SK-N-SH (cell line): ENCODE data around the gene CAPN10. TPM values are rescaled to one million over a fixed set of nuclear protein-coding genes. Genes with fewer than 3 reads are reported as not detected.

Experiments used
- CTCF ChIA-PET: fragments of 300-600, 350-600 bp; formaldehyde crosslinking; extraction: SDS; loops from one replicate; lab custom pipeline; 2021; lab: Yijun Ruan, JAX
- POLR2A ChIA-PET: fragments of 350-600 bp; sonication (Branson Sonifier 250); formaldehyde crosslinking; extraction: SDS; loops from one replicate; lab custom pipeline; 2020; ENCODE audit warnings: antibody characterized with exemption, inconsistent platforms; lab: Yijun Ruan, JAX
- DNase-seq: peaks from one replicate; pipeline ENCODE4 v3.0.0; 2012
- H2AFZ ChIP-seq: fragments of 200-600 bp; sonication (generic); 2 replicates; pipeline ENCODE4 v1.8.1; 2016; ENCODE audit warnings: antibody characterized with exemption, mild to moderate bottlenecking, low read depth
- H3F3A ChIP-seq: fragments of 200-600 bp; sonication (generic); replicated peaks from 2 replicates; pipeline ENCODE3; 2016; ENCODE audit warnings: antibody characterized with exemption, mild to moderate bottlenecking; ENCODE audit not compliant: insufficient read depth
- H3K27ac ChIP-seq, 2 experiments: fragments of 200-500 bp in 1 of 2; fragments of 200-600 bp in 1 of 2; sonication (Bioruptor generic) in 1 of 2; sonication (generic), shearing (Covaris generic) in 1 of 2; 2 replicates each; pipeline versions ENCODE4 v1.5.1 to v1.6.1; 2014 to 2016; ENCODE audit warnings: low read depth in 2 of 2, inconsistent platforms in 1 of 2, low read length in 1 of 2, mild to moderate bottlenecking in 1 of 2, mixed read lengths in 1 of 2
- H3K27me3 ChIP-seq: fragments of 200-600 bp; sonication (generic), shearing (Covaris generic); 2 replicates; pipeline ENCODE4 v1.6.1; 2016; ENCODE audit warnings: mixed run types; ENCODE audit not compliant: insufficient read depth
- H3K36me3 ChIP-seq, 2 experiments: fragments of 200-500 bp in 1 of 2; fragments of 200-600 bp in 1 of 2; sonication (Bioruptor generic) in 1 of 2; sonication (generic) in 1 of 2; replicated peaks in 1 of 2; 2 replicates each; pipeline versions ENCODE3 to v1.5.1; 2014 to 2016; ENCODE audit warnings: low read length in 1 of 2, mild to moderate bottlenecking in 1 of 2; ENCODE audit not compliant: insufficient read depth in 2 of 2, control insufficient read depth in 1 of 2
- H3K4me1 ChIP-seq, 2 experiments: fragments of 200-500 bp in 1 of 2; fragments of 200-600 bp in 1 of 2; sonication (Bioruptor generic) in 1 of 2; sonication (generic), shearing (Covaris generic) in 1 of 2; 2 replicates each; pipeline versions ENCODE4 v1.5.1 to v1.6.1; 2014 to 2016; ENCODE audit warnings: low read depth in 1 of 2, low read length in 1 of 2, mixed run types in 1 of 2; ENCODE audit not compliant: insufficient read depth in 2 of 2, control insufficient read depth in 1 of 2
- H3K4me2 ChIP-seq: fragments of 200-600 bp; sonication (generic), shearing (Covaris generic); 2 replicates; pipeline ENCODE4 v1.6.1; 2017; ENCODE audit warnings: mixed run types
- H3K4me3 ChIP-seq, 2 experiments: fragments of 200-500 bp in 1 of 2; fragments of 200-600 bp in 1 of 2; sonication (Bioruptor generic) in 1 of 2; sonication (generic), shearing (Covaris generic) in 1 of 2; 2 replicates each; pipeline versions ENCODE4 v1.5.1 to v1.8.1; 2014 to 2016; ENCODE audit warnings: low read depth in 2 of 2, inconsistent platforms in 1 of 2, low read length in 1 of 2, mild to moderate bottlenecking in 1 of 2, mixed read lengths in 1 of 2, moderate library complexity in 1 of 2
- H3K79me2 ChIP-seq: fragments of 200-600 bp; sonication (generic); 2 replicates; pipeline ENCODE4 v1.8.1; 2017; ENCODE audit warnings: mild to moderate bottlenecking; ENCODE audit not compliant: insufficient read depth
- H3K9ac ChIP-seq: fragments of 200-600 bp; sonication (generic); 2 replicates; pipeline ENCODE4 v1.6.1; 2017; ENCODE audit warnings: mixed run types
- H3K9me2 ChIP-seq: fragments of 200-600 bp; sonication (generic); 2 replicates; pipeline ENCODE4 v1.6.1; 2017; ENCODE audit warnings: mixed run types
- H3K9me3 ChIP-seq: fragments of 200-600 bp; sonication (generic); 2 replicates; pipeline ENCODE4 v1.6.1; 2017; ENCODE audit warnings: mixed run types, mild to moderate bottlenecking, moderate library complexity
- H4K20me1 ChIP-seq: fragments of 200-600 bp; sonication (generic); 2 replicates; pipeline ENCODE4 v1.6.1; 2017; ENCODE audit warnings: mild to moderate bottlenecking, mixed run types; ENCODE audit not compliant: insufficient read depth
- FOXJ3 ChIP-seq: sonication (generic); formaldehyde crosslinking; IDR thresholded peaks from 2 replicates; pipeline ENCODE4 v1.5.1; 2020; ENCODE audit warnings: mild to moderate bottlenecking, missing genetic modification reagents
- GABPA ChIP-seq: IDR thresholded peaks from 2 replicates; pipeline ENCODE4 v1.4.0; 2012; ENCODE audit warnings: low read depth, mild to moderate bottlenecking
- GATA2 ChIP-seq: sonication (generic); formaldehyde crosslinking; IDR thresholded peaks from 2 replicates; pipeline ENCODE4 v1.5.0; 2020; ENCODE audit warnings: mild to moderate bottlenecking, missing genetic modification reagents
- JUND ChIP-seq: IDR thresholded peaks from 2 replicates; pipeline ENCODE4 v1.4.0; 2012
- RAD21 ChIP-seq: IDR thresholded peaks from 2 replicates; pipeline ENCODE4 v1.6.1; 2012; ENCODE audit warnings: mild to moderate bottlenecking, low read length
- RCOR1 ChIP-seq: fragments of 150-350 bp; IDR thresholded peaks from 2 replicates; pipeline ENCODE4 v1.6.1; 2017; ENCODE audit warnings: antibody characterized with exemption, low read length
- RXRA ChIP-seq: IDR thresholded peaks from 2 replicates; pipeline ENCODE4 v1.4.0; 2012; ENCODE audit warnings: low read depth, mild to moderate bottlenecking, borderline replicate concordance
- WGBS: methylation state at CpG from one replicate; pipeline ENCODE4 v1.1.6; 2017; ENCODE audit warnings: low lambda C conversion rate; 5-methylcytosine and 5-hydroxymethylcytosine counted together
- polyA plus RNA-seq, 3 experiments: library from polyadenylated mRNA; depleted of rRNA; stranded (reverse); fragments of >200 nt; gene quantifications; 2 replicates each; pipeline ENCODE4 v1.2.3, GENCODE V29; 2012
- TF ChIP-seq, protein P1 (sequence below): fragments of 200-600 bp; sonication (generic); IDR thresholded peaks from 2 replicates; pipeline ENCODE4 v1.6.1; 2017; ENCODE audit warnings: antibody characterized with exemption, mild to moderate bottlenecking, moderate library complexity
- TF ChIP-seq, protein P2 (sequence below): IDR thresholded peaks from 2 replicates; pipeline ENCODE4 v1.4.0; 2012; ENCODE audit warnings: low read depth, borderline replicate concordance
- TF ChIP-seq, protein P3 (sequence below): IDR thresholded peaks from 2 replicates; pipeline ENCODE4 v1.4.0; 2012; ENCODE audit warnings: low read depth

Gene CAPN10
- polyA plus RNA-seq, 1 of the 3 experiments (the other 2 are of a cell fraction), result 24.0 TPM

DNA sequence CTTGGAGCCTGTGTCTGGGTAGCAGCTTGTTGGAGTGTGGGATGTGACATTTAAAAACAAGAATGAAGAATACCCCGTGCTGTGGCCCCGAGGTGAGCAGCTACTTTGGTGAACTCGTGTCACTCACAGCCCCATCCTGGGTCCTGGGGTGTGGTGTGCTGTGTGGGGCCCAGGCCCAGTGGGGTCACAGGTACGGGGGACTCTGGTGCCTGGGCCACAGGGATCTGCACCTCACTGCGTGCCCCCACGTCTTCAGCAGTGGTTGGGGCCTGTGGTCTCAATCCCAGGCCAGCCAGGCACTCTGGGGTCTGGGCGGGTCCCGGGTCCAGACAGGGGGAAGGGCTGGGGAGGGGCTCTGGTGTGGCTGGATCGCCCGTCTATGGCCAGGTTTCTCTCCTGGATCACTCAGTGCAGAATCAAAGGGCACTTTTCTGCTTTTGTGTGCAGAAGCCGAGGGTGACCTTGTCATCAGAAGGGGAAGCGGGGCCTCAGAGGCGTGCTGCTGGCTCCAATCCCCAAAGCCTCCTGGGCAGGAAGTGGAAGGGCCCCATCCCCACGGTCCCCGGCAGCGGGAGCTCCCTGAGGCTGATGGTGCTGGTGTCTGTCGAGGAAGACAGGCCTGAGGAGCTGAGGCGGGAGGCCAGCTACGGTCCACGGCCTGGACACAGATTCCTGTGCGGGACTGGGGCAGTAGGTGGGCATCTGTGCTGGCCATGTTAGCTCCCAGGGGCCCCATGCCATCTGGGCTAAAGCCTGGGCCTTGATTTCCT is 40.2 kb downstream of the CAPN10 start:
- peak; percentile 56 for DNase-seq
- Histone ChIP-seq H3K36me3 (no peaks in the 10 kb centered on the region), H3K4me1 (peaks cover 0 to 25% of the 10 kb centered on the region in 2 experiments; a peak in 1 of 4 replicates), H3K9me2 (no peaks in the 10 kb centered on the region), H3K27ac (no peak overlapping the region), H3K4me2 (no peak overlapping the region), H3K4me3 (no peak overlapping the region), H3K27me3 (no peaks in the 10 kb centered on the region), H3F3A (no peaks in the 10 kb centered on the region), H2AFZ (no peak overlapping the region), H3K9me3 (no peaks in the 10 kb centered on the region), H3K9ac (no peak overlapping the region), H3K79me2 (no peaks in the 10 kb centered on the region), H4K20me1 (no peaks in the 10 kb centered on the region)
- TF ChIP-seq FOXJ3 (CRISPR knock-in tag), result no peak
- ChIA-PET CTCF (no interaction called here), POLR2A (interaction anchor here (0.6 kb wide), 1 partner anchor 23 kb away, joined by 3 read pairs; no protein-coding TSS in a partner anchor)
- WGBS, result 77% methylated on average over 14 of the region's 21 CpGs

DNA sequence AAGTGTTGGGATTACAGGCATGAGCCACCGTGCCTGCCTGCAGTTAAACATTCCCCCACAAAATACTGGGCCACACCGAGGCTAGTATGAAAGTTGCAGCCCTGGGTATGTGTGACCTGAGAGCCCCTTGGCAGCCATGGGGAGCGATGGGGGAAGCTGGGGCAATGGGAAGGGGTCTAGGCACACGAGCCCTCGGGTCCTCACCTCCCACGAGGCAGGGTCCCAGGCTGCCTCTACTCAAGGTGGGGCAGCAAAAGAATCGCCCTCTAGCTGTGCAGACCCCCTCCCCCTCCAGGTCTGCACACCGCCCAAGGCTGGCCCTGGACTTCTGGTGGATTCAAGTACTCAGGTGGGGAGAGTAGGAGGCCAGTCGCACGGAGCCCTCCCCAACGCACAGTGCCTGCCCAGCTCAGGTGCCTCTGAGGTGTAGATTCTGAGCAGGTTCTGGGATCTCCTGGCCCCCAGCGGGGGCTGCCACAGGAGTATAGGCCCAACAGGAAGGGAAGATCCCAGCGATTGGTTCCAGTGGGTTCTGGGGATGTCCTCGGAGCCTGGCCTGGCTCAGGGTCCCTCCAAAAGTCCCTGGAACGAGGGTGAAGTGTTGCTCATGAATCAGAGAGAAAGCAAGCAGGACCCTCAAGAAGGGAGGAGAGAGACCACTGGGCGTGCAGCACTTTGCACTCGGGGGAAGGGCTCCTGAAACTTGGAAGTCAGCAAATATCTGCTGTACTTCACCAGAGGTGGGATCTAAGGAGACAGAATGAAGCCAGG is 41.4 kb downstream of the CAPN10 start:
- peak; percentile 20 for DNase-seq
- no peaks in the 10 kb centered on the region for H3K27me3 ChIP-seq
- no peaks in the 10 kb centered on the region for H3K9me2 ChIP-seq
- ChIA-PET POLR2A (no interaction called here), CTCF (no interaction called here)
- no peak overlapping the region for H3K27ac ChIP-seq
- H3K4me2 ChIP-seq, result no peak overlapping the region
- no peaks in the 10 kb centered on the region for H3K36me3 ChIP-seq
- no peaks in the 10 kb centered on the region for H3K79me2 ChIP-seq
- no peaks in the 10 kb centered on the region for H3F3A ChIP-seq
- H2AFZ ChIP-seq, result no peak overlapping the region
- peaks cover 0 to 14% of the 10 kb centered on the region in 2 experiments; a peak in 1 of 4 replicates for H3K4me1 ChIP-seq
- no peaks in the 10 kb centered on the region for H4K20me1 ChIP-seq
- H3K9ac ChIP-seq, result no peak overlapping the region
- TF ChIP-seq, protein P1, sequence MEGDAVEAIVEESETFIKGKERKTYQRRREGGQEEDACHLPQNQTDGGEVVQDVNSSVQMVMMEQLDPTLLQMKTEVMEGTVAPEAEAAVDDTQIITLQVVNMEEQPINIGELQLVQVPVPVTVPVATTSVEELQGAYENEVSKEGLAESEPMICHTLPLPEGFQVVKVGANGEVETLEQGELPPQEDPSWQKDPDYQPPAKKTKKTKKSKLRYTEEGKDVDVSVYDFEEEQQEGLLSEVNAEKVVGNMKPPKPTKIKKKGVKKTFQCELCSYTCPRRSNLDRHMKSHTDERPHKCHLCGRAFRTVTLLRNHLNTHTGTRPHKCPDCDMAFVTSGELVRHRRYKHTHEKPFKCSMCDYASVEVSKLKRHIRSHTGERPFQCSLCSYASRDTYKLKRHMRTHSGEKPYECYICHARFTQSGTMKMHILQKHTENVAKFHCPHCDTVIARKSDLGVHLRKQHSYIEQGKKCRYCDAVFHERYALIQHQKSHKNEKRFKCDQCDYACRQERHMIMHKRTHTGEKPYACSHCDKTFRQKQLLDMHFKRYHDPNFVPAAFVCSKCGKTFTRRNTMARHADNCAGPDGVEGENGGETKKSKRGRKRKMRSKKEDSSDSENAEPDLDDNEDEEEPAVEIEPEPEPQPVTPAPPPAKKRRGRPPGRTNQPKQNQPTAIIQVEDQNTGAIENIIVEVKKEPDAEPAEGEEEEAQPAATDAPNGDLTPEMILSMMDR, result no peak
- TF ChIP-seq, protein P2, sequence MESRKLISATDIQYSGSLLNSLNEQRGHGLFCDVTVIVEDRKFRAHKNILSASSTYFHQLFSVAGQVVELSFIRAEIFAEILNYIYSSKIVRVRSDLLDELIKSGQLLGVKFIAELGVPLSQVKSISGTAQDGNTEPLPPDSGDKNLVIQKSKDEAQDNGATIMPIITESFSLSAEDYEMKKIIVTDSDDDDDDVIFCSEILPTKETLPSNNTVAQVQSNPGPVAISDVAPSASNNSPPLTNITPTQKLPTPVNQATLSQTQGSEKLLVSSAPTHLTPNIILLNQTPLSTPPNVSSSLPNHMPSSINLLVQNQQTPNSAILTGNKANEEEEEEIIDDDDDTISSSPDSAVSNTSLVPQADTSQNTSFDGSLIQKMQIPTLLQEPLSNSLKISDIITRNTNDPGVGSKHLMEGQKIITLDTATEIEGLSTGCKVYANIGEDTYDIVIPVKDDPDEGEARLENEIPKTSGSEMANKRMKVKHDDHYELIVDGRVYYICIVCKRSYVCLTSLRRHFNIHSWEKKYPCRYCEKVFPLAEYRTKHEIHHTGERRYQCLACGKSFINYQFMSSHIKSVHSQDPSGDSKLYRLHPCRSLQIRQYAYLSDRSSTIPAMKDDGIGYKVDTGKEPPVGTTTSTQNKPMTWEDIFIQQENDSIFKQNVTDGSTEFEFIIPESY, result no peak
- TF ChIP-seq RAD21, result no peak
- TF ChIP-seq GATA2 (CRISPR knock-in tag), result no peak
- no peak for TF ChIP-seq RCOR1
- no peak for TF ChIP-seq JUND
- TF ChIP-seq, protein P3, sequence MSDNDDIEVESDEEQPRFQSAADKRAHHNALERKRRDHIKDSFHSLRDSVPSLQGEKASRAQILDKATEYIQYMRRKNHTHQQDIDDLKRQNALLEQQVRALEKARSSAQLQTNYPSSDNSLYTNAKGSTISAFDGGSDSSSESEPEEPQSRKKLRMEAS, result no peak
- TF ChIP-seq RXRA, result no peak
- no peak for TF ChIP-seq GABPA
- TF ChIP-seq, all 33 proteins: peak for 0
- Histone ChIP-seq H3K9me3 (no peaks in the 10 kb centered on the region), H3K4me3 (no peak overlapping the region)
- WGBS, result 49% methylated on average over 12 of the region's 17 CpGs
